Ishikawa (cell line): ENCODE measurements around the gene TTLL1.
A peak's percentile ranks its signal among the peaks of the same experiment; 100 is the strongest.

ENCODE experiments used
- CEBPB ChIP-seq: IDR thresholded peaks from 2 replicates; pipeline ENCODE4 v1.6.1; 2012
- CREB1 ChIP-seq: IDR thresholded peaks from 2 replicates; pipeline ENCODE4 v1.6.1; 2012; ENCODE audit warnings: low read depth
- EGR1 ChIP-seq: IDR thresholded peaks from 2 replicates; pipeline ENCODE4 v1.6.1; 2012
- EP300 ChIP-seq: IDR thresholded peaks from 2 replicates; pipeline ENCODE4 v1.6.1; 2012; ENCODE audit warnings: borderline replicate concordance
- FOXM1 ChIP-seq: IDR thresholded peaks from 2 replicates; pipeline ENCODE4 v1.6.1; 2012; ENCODE audit warnings: low read depth, borderline replicate concordance
- NFIC ChIP-seq: IDR thresholded peaks from 2 replicates; pipeline ENCODE4 v1.6.1; 2012
- RAD21 ChIP-seq: IDR thresholded peaks from 2 replicates; pipeline ENCODE4 v1.6.1; 2012; ENCODE audit warnings: low read depth
- REST ChIP-seq: IDR thresholded peaks from 2 replicates; pipeline ENCODE4 v1.6.1; 2012; ENCODE audit warnings: low read depth, mild to moderate bottlenecking
- TAF1 ChIP-seq: IDR thresholded peaks from 2 replicates; pipeline ENCODE4 v1.6.1; 2012; ENCODE audit warnings: low read depth, mild to moderate bottlenecking
- TCF12 ChIP-seq: IDR thresholded peaks from 2 replicates; pipeline ENCODE4 v1.6.1; 2012; ENCODE audit warnings: low read depth
- TEAD4 ChIP-seq: IDR thresholded peaks from 2 replicates; pipeline ENCODE4 v1.6.1; 2012
- YY1 ChIP-seq: IDR thresholded peaks from 2 replicates; pipeline ENCODE4 v1.6.1; 2012; ENCODE audit warnings: low read depth
- ZBTB7A ChIP-seq: IDR thresholded peaks from 2 replicates; pipeline ENCODE4 v1.6.1; 2012; ENCODE audit warnings: low read depth
- TF ChIP-seq, protein P1 (sequence below): IDR thresholded peaks from 2 replicates; pipeline ENCODE4 v1.6.1; 2012
- TF ChIP-seq, protein P2 (sequence below): IDR thresholded peaks from 2 replicates; pipeline ENCODE4 v1.6.1; 2012

TTLL1 gene

DNA sequence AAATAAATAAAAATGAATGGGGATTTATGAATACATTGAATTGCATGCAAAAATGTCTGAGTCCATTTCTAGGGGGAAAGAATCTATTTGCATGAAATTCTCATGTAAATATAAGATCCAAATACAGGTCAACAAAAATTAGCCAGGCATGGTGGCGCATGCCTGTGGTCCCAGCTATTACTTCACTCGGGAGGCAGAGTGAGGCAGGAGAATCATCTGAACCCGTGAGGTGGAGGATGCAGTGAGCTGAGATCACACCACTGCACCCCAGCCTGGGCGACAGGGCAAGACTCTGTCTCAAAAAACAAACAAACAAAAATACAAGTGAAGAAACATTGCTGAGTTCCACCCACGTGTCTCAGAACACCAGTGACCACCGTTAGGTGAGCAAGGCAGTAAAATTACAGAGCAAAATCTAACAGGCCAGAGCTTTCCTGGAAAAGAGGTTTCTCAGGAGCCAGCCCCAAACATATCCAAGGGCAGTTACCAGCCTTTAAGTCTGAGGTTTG, 91.6 kb downstream of the TTLL1 start:
- TF ChIP-seq ZBTB7A: no peak
- TF ChIP-seq TEAD4: no peak
- no peak for TF ChIP-seq CREB1
- no peak for TF ChIP-seq NFIC
- TF ChIP-seq TAF1: no peak
- TF ChIP-seq RAD21: no peak
- no peak for TF ChIP-seq REST
- no peak for TF ChIP-seq TCF12
- no peak for TF ChIP-seq YY1
- TF ChIP-seq, protein P1, sequence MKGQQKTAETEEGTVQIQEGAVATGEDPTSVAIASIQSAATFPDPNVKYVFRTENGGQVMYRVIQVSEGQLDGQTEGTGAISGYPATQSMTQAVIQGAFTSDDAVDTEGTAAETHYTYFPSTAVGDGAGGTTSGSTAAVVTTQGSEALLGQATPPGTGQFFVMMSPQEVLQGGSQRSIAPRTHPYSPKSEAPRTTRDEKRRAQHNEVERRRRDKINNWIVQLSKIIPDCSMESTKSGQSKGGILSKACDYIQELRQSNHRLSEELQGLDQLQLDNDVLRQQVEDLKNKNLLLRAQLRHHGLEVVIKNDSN: no peak

DNA sequence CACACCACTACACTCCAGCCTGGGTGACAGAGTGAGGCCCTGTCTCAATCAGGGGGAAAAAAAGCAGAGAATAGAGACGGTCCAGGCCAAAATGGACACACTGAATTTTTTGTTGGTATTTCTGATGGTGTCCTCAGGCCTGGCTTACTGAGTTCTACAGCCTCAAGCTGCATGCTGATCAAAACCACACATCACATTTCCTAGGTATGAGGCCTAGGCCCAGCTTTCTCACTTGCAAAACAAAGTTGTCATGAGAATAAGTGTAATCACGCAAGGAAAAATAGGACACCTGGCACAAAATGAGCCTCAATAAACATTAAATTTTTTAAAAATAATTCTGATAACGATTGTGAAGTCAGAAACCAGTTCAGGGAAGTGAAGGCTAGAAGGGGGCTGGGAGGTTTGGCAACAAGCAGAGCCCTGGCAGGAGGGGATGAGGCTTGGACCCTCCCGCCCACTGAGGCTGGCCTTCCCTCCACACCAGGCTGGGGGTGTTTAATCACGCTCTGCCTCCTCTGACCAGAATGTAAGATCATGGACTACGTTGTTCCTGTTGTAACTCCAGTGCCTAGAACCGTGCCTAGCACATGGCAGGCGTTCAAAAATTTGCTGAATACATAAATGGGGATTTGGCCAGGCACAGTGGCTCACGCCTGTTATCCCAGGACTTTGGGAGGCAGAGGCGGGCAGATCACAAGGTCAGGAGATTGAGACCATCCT, 92.4 kb downstream of the TTLL1 start:
- TF ChIP-seq, protein P1: no peak
- TF ChIP-seq FOXM1: no peak
- no peak for TF ChIP-seq EGR1
- TF ChIP-seq REST: no peak
- no peak for TF ChIP-seq TCF12
- TF ChIP-seq TAF1: no peak
- no peak for TF ChIP-seq NFIC
- no peak for TF ChIP-seq CEBPB
- TF ChIP-seq TEAD4: no peak
- TF ChIP-seq, protein P2, sequence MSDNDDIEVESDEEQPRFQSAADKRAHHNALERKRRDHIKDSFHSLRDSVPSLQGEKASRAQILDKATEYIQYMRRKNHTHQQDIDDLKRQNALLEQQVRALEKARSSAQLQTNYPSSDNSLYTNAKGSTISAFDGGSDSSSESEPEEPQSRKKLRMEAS: no peak
- no peak for TF ChIP-seq CREB1
- TF ChIP-seq YY1: no peak
- TF ChIP-seq ZBTB7A: no peak
- no peak for TF ChIP-seq EP300
- TF ChIP-seq RAD21: no peak

DNA sequence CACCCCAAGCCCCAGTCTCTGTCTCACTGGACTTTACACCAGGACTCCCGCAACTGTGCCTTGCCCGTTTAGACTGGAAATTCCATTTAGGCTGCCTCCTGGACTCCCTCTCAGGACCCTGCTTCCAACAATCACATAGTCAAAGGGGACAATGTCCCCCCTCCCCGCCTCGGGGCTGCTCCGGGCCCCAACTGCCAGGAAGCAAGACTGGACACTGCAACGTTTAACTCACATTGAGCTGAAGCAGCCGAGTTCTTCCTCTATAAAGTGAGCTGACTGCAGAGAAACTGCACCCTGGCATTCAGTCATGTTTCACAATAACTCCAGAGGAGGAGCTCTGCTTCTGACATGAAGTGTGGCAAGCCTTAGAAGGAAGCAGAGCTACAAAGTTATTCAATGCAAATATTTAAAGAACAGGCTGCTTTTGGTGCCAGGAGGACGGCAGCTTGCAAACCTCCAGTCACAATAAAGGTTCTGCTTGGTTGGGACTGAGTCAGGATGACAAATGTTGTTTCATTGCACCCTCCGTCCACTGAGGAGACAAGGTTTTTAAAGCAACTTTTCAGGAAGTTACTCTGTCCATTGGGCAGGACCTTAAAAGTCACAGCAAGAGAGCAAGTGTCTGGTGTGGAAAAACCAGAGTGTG, 94.2 kb downstream of the TTLL1 start:
- TF ChIP-seq CREB1: no peak
- TF ChIP-seq TAF1: 0 out of 2 replicates have a peak, but pooled peaks have one; percentile 13
- TF ChIP-seq CEBPB: peak; percentile 96
- TF ChIP-seq NFIC: peak; percentile 66
- no peak for TF ChIP-seq FOXM1
- TF ChIP-seq EP300: peak; percentile 52; the same call in 1 of the 2 replicates
- peak; percentile 48; the same call in 1 of the 2 replicates for TF ChIP-seq TEAD4
- TF ChIP-seq, protein P1: no peak
- TF ChIP-seq REST: no peak
- peak; percentile 64; the same call in 1 of the 2 replicates for TF ChIP-seq TCF12
- TF ChIP-seq ZBTB7A: no peak
- TF ChIP-seq RAD21: peak; percentile 24
- 0 out of 2 replicates have a peak, but pooled peaks have one; percentile 30 for TF ChIP-seq YY1
- no peak for TF ChIP-seq EGR1
- TF ChIP-seq, protein P2: peak; percentile 58
